ENCODE results near the gene SLC3A2. TPM values are rescaled to one million over a fixed set of nuclear protein-coding genes. Genes with fewer than 3 reads are reported as not detected.
"Not testable (repeated sequence)": the region's sequence is repeated elsewhere in the genome, so short reads cannot be mapped to it uniquely, and the experiment has no call there.

SLC3A2 gene
- total and polyA plus RNA-seq, 5 donors from 2014 or later = 158 to 277 (median 169) TPM

DNA sequence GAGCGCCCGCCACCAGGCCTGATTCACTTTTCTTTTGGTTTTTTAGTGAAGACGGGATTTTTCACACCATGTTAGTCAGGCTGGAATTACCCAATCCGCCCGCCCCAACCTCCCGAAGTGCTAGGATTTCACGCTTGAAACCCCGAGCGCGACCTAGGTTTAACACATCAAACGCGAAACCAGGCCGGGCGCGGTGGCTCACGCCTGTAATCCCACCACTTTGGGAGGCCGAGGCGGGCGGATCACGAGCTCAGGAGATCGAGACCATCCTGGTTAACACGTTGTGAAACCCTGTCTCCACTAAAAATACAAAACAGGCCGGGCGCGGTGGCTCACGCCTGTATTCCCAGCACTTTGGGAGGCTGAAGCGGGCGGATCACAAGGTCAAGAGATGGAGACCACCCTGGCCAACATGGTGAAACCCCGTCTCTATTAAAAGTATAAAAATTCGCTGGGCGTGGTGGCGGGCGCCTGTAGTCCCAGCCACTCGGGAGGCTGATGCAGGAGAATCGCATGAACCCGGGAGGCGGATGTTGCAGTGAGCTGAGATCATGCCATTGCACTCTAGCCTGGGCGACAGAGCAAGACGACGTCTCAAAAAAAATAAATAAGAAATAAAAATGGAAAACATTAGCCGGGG is 39.9 kb upstream of the SLC3A2 start:
- H3K27me3 Mint-ChIP-seq; H3K27ac Mint-ChIP-seq; H3K36me3 ChIP-seq (ENCODE audit: control insufficient read depth, insufficient read depth, low read length); H3K4me3 Mint-ChIP-seq; H3K9me3 ChIP-seq (ENCODE audit: control insufficient read depth in 2 of 2, low read length in 2 of 2); ATAC-seq (ENCODE audit: low read depth in 2 of 2); H3K9me3 Mint-ChIP-seq; H3K36me3 Mint-ChIP-seq; H3K27me3 ChIP-seq (ENCODE audit: control insufficient read depth, insufficient read depth, low read length): not testable (repeated sequence)
- H3K4me1 ChIP-seq (ENCODE audit: control insufficient read depth, insufficient read depth, low read length, poor library complexity, severe bottlenecking) = peaks cover 34% of the 10 kb centered on the region
- H3K4me1 Mint-ChIP-seq = peaks cover 0 to 28% (median 9%) of the 10 kb centered on the region in 4 donors
- peak overlapping the region; percentile 99 for H3K27ac ChIP-seq (ENCODE audit: insufficient read depth, low read length, poor library complexity, severe bottlenecking)
- DNase-seq = peak in 1 of 3 donors; percentile 69
- H3K4me3 ChIP-seq (ENCODE audit: low read depth, low read length) = peak overlapping the region; percentile 85

DNA sequence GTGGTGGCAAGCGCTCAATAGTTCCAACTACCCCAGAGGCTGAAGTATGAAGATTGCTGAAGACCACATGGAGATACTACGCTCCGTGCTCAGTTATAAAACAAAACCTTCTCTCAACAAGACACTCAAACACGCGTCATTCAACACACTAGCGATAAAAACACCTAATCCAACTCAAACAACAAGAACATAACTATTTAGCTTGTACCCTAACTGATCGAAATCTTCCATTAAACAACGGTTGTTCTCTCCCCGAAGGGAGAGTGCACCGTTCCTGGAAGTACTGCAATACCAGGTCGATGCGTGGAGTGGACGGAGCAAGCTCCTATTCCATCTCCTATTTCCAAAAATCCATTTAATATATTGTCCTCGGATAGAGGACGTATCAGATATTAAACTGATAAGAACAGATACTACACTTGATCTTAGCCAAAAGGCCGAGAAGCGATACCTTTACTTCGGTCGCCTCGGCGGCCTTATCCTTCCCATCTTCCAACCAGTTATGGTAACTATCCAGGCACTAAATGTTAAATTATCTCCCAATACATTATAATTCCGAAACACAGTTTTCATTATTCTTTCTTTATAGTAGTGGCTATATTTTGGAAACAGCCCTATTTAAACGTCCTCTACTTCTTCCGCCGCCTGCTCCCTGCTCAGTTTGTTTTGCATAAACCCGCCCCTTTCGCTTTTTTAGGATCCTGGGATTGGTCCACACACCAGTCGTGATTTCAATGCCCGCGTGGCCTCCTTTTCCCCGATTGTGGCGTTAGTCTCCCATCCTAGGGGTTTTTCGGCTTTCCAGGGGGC is 39.1 kb upstream of the SLC3A2 start:
- H3K9me3 ChIP-seq (ENCODE audit: control insufficient read depth in 2 of 2, low read length in 2 of 2) = no peaks in the 10 kb centered on the region
- H3K36me3 ChIP-seq (ENCODE audit: control insufficient read depth, insufficient read depth, low read length) = no peaks in the 10 kb centered on the region
- DNase-seq (peak; percentile 81 to 96 (median 90)), ATAC-seq (ENCODE audit: low read depth in 2 of 2) (peak; percentile 65 to 66)
- peaks cover 5% of the 10 kb centered on the region for H3K36me3 Mint-ChIP-seq
- H3K27ac ChIP-seq (ENCODE audit: insufficient read depth, low read length, poor library complexity, severe bottlenecking) = peak overlapping the region; percentile 99
- peaks cover 0 to 25% (median 9%) of the 10 kb centered on the region in 4 donors for H3K4me1 Mint-ChIP-seq
- peaks cover 34% of the 10 kb centered on the region for H3K4me1 ChIP-seq (ENCODE audit: control insufficient read depth, insufficient read depth, low read length, poor library complexity, severe bottlenecking)
- H3K27ac Mint-ChIP-seq = no peak overlapping the region
- no peaks in the 10 kb centered on the region for H3K9me3 Mint-ChIP-seq
- peaks cover 6% of the 10 kb centered on the region for H3K27me3 Mint-ChIP-seq
- peak overlapping the region; percentile 85 for H3K4me3 ChIP-seq (ENCODE audit: low read depth, low read length)
- no peaks in the 10 kb centered on the region for H3K27me3 ChIP-seq (ENCODE audit: control insufficient read depth, insufficient read depth, low read length)
- H3K4me3 Mint-ChIP-seq = no peak overlapping the region

DNA sequence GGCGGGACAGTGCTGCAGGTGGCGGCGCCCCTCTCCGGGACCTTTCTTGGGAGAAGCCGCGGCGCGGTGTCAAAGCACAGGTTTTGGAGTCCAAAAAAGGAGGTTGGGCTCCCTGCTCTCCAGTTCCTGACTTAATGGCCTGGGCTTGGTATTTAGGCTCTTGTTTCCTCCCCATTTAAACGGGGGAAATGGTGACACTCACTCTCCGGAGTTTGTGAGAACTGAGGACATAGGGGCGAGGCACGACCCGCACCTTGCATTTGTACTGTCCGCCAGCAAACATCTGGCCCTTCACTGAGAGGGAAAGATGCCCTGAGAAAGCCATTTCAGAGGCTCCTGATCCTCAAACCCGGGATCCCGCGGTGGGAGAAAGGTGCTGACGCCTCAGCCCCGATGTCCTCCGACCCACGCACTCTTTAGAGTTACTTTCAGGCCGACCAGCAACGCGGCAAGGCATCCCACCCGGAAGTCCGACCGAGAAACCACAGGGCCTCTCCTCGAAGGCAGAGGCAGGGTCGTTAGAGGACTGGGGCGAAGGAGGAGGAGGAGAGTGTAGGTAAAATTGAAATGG is 38.4 kb upstream of the SLC3A2 start:
- Mint-ChIP-seq H3K4me3 (no peak overlapping the region), H3K9me3 (no peaks in the 10 kb centered on the region), H3K27ac (no peak overlapping the region), H3K36me3 (peaks cover 4% of the 10 kb centered on the region), H3K27me3 (peaks cover 6% of the 10 kb centered on the region), H3K4me1 (peaks cover 0 to 20% (median 9%) of the 10 kb centered on the region in 4 donors)
- Histone ChIP-seq H3K36me3 (ENCODE audit: control insufficient read depth, insufficient read depth, low read length) (no peaks in the 10 kb centered on the region), H3K9me3 (ENCODE audit: control insufficient read depth in 2 of 2, low read length in 2 of 2) (no peaks in the 10 kb centered on the region), H3K27ac (ENCODE audit: insufficient read depth, low read length, poor library complexity, severe bottlenecking) (peak overlapping the region; percentile 99), H3K4me1 (ENCODE audit: control insufficient read depth, insufficient read depth, low read length, poor library complexity, severe bottlenecking) (peaks cover 34% of the 10 kb centered on the region), H3K4me3 (ENCODE audit: low read depth, low read length) (peak overlapping the region; percentile 85), H3K27me3 (ENCODE audit: control insufficient read depth, insufficient read depth, low read length) (no peaks in the 10 kb centered on the region)
- ATAC-seq (ENCODE audit: low read depth in 2 of 2) (no peak), DNase-seq (peak in 2 of 3 donors; percentile 40 to 60)

DNA sequence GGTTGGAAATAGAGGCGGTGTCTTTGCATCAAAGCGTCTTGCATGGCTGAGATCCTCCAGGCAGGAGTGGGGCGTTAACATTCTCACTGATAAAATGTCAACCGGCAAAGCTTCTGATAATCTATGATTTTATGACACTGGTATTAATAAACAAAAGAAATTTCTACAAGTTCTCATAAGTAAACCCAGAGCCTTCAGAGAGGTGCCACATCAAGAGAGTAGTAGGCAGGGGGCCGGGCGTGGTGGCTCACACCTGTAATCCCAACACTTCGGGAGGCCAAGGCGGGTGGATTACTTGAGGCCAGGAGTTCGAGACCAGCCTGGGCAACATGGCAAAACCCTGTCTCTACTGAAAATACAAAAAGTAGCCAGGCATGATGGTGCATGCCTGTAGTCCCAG is 37.8 kb upstream of the SLC3A2 start:
- not testable (repeated sequence) for H3K27me3 Mint-ChIP-seq; H3K4me3 Mint-ChIP-seq; H3K27me3 ChIP-seq (ENCODE audit: control insufficient read depth, insufficient read depth, low read length); H3K9me3 ChIP-seq (ENCODE audit: control insufficient read depth in 2 of 2, low read length in 2 of 2); H3K36me3 Mint-ChIP-seq; H3K9me3 Mint-ChIP-seq; ATAC-seq (ENCODE audit: low read depth in 2 of 2); DNase-seq; H3K36me3 ChIP-seq (ENCODE audit: control insufficient read depth, insufficient read depth, low read length); H3K27ac Mint-ChIP-seq
- Histone ChIP-seq H3K27ac (ENCODE audit: insufficient read depth, low read length, poor library complexity, severe bottlenecking) (peak overlapping the region; percentile 99), H3K4me1 (ENCODE audit: control insufficient read depth, insufficient read depth, low read length, poor library complexity, severe bottlenecking) (peaks cover 31% of the 10 kb centered on the region), H3K4me3 (ENCODE audit: low read depth, low read length) (peak overlapping the region; percentile 85)
- peaks cover 0 to 15% (median 7%) of the 10 kb centered on the region in 4 donors for H3K4me1 Mint-ChIP-seq

GRCh38 chr11:62843466-62843865 is 37.2 kb upstream of the SLC3A2 start:
- Mint-ChIP-seq H3K4me3 (no peak overlapping the region), H3K4me1 (peaks cover 0 to 15% (median 8%) of the 10 kb centered on the region in 4 donors), H3K27ac (peak overlapping the region; percentile 21 to 71 (median 34)), H3K9me3 (no peaks in the 10 kb centered on the region), H3K27me3 (peaks cover 6% of the 10 kb centered on the region), H3K36me3 (no peaks in the 10 kb centered on the region)
- Histone ChIP-seq H3K4me1 (ENCODE audit: control insufficient read depth, insufficient read depth, low read length, poor library complexity, severe bottlenecking) (peaks cover 29% of the 10 kb centered on the region), H3K27me3 (ENCODE audit: control insufficient read depth, insufficient read depth, low read length) (no peaks in the 10 kb centered on the region), H3K9me3 (ENCODE audit: control insufficient read depth in 2 of 2, low read length in 2 of 2) (no peaks in the 10 kb centered on the region), H3K4me3 (ENCODE audit: low read depth, low read length) (no peak overlapping the region), H3K27ac (ENCODE audit: insufficient read depth, low read length, poor library complexity, severe bottlenecking) (no peak overlapping the region), H3K36me3 (ENCODE audit: control insufficient read depth, insufficient read depth, low read length) (no peaks in the 10 kb centered on the region)
- no peak for DNase-seq
- ATAC-seq (ENCODE audit: low read depth in 2 of 2) = no peak

DNA sequence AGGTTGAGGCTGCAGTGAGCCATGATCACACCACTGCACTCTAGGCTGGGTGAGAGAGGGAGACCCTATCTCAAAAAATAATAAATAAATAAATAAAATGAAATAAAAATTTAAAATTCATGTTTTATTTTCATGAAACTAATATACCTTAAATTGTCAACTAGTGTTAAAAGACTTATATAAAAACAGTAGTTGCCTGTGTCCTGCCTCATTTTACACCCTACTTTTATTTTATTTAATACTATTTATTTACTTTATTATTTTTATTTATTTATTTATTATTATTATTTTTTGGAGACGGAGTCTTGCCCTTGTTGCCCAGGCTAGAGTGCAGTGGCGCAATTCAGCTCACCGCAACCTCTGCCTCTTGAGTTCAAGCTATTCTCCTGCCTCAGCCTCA is 36.5 kb upstream of the SLC3A2 start:
- no peak for ATAC-seq (ENCODE audit: low read depth in 2 of 2)
- Mint-ChIP-seq H3K4me3 (no peak overlapping the region), H3K27me3 (peaks cover 6% of the 10 kb centered on the region), H3K9me3 (no peaks in the 10 kb centered on the region), H3K27ac (peak overlapping the region in 1 of 3 donors; percentile 71), H3K36me3 (no peaks in the 10 kb centered on the region), H3K4me1 (peaks cover 0 to 13% (median 6%) of the 10 kb centered on the region in 4 donors)
- H3K36me3 ChIP-seq (ENCODE audit: control insufficient read depth, insufficient read depth, low read length) = no peaks in the 10 kb centered on the region
- H3K27ac ChIP-seq (ENCODE audit: insufficient read depth, low read length, poor library complexity, severe bottlenecking) = no peak overlapping the region
- H3K4me1 ChIP-seq (ENCODE audit: control insufficient read depth, insufficient read depth, low read length, poor library complexity, severe bottlenecking) = peaks cover 23% of the 10 kb centered on the region
- H3K4me3 ChIP-seq (ENCODE audit: low read depth, low read length) = no peak overlapping the region
- DNase-seq = no peak
- H3K27me3 ChIP-seq (ENCODE audit: control insufficient read depth, insufficient read depth, low read length) = no peaks in the 10 kb centered on the region
- no peaks in the 10 kb centered on the region for H3K9me3 ChIP-seq (ENCODE audit: control insufficient read depth in 2 of 2, low read length in 2 of 2)

DNA sequence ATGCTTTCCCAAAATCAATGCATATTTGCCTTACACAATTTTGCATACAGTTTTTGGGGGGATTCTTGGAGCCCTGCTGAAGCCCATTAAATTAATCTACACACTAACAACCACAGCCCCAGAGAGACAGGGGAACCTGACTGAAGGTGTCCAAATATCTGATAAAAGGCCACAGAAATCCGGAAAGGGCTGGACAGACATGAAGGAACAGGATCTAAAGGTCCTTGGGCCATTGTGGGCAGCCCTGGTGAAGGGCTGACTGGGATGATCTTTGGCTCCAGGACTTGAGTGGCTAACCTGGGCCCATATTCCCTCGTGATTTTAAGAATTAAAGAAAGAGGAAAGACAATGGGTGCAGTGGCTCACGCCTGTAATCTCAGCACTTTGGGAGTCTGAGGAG is 34.5 kb upstream of the SLC3A2 start:
- Mint-ChIP-seq H3K27me3 (no peaks in the 10 kb centered on the region), H3K36me3 (no peaks in the 10 kb centered on the region), H3K27ac (peak overlapping the region in 1 of 3 donors; percentile 67), H3K4me1 (peaks cover 0 to 11% (median 2%) of the 10 kb centered on the region in 4 donors), H3K9me3 (no peaks in the 10 kb centered on the region), H3K4me3 (no peak overlapping the region)
- DNase-seq (no peak), ATAC-seq (ENCODE audit: low read depth in 2 of 2) (no peak)
- H3K4me1 ChIP-seq (ENCODE audit: control insufficient read depth, insufficient read depth, low read length, poor library complexity, severe bottlenecking) = peaks cover 15% of the 10 kb centered on the region
- H3K4me3 ChIP-seq (ENCODE audit: low read depth, low read length) = no peak overlapping the region
- no peak overlapping the region for H3K27ac ChIP-seq (ENCODE audit: insufficient read depth, low read length, poor library complexity, severe bottlenecking)
- H3K27me3 ChIP-seq (ENCODE audit: control insufficient read depth, insufficient read depth, low read length) = no peaks in the 10 kb centered on the region
- no peaks in the 10 kb centered on the region for H3K36me3 ChIP-seq (ENCODE audit: control insufficient read depth, insufficient read depth, low read length)
- H3K9me3 ChIP-seq (ENCODE audit: control insufficient read depth in 2 of 2, low read length in 2 of 2) = no peaks in the 10 kb centered on the region

All from CD4-positive, CD25-positive, alpha-beta regulatory T cell (primary cell).